Stimulated activated effector memory CD8-positive, alpha-beta T cell treated with anti-CD3 and anti-CD28 coated beads, Interleukin-12 subunit alpha, Interleukin-12 subunit beta, amount 100 ng/mL, for 72 hours (primary cell): ENCODE results near the gene VKORC1.
"Not testable (repeated sequence)": the region's sequence is repeated elsewhere in the genome, so short reads cannot be mapped to it uniquely, and the experiment has no call there.

Experiments used
- ATAC-seq: fragments of 150-1000 bp; cut with Tn5 transposase; 2 replicates; pipeline ENCODE4 v1.10.0; 2021
- DNase-seq, 2 donors: peaks; one replicate each; pipeline ENCODE4 v3.0.0; 2021 to 2022; ENCODE audit warnings: low spot score in 2 of 2
- H3K27ac Mint-ChIP-seq: one replicate; pipeline ENCODE4 v1.8.0; 2022; ENCODE audit warnings: mild to moderate bottlenecking, mixed read lengths
- H3K36me3 Mint-ChIP-seq: one replicate; pipeline ENCODE4 v1.8.0; 2022; ENCODE audit warnings: mild to moderate bottlenecking, mixed read lengths
- H3K4me1 Mint-ChIP-seq: one replicate; pipeline ENCODE4 v1.8.0; 2022; ENCODE audit warnings: mixed read lengths
- H3K4me3 Mint-ChIP-seq: one replicate; pipeline ENCODE4 v1.8.0; 2022; ENCODE audit warnings: mild to moderate bottlenecking, mixed read lengths
- H3K9me3 Mint-ChIP-seq: one replicate; pipeline ENCODE4 v1.8.0; 2022; ENCODE audit warnings: mixed read lengths

Gene VKORC1

DNA sequence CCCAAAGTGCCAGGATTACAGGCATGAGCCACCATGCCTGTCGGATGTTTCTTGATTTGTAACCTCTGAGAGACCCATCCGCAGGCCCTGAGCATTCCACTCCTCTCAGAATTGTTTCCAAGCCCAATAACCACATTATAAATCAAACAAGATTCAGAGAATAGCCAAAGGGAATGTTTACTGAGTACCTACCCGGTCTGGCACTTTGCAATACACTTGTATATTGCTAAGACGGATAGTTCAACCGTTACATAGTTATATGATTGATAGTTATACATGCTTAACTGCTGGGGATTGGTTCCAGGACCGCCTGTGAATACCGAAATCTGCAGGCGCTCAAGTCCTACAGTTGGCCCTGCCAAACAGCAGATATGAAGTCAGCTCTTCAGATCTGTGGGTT lies 19.9 kb upstream of the VKORC1 start:
- H3K27ac Mint-ChIP-seq: no peak overlapping the region
- H3K4me1 Mint-ChIP-seq: peaks cover 31% of the 10 kb centered on the region
- no peak for ATAC-seq
- peaks cover 59% of the 10 kb centered on the region for H3K36me3 Mint-ChIP-seq
- no peaks in the 10 kb centered on the region for H3K9me3 Mint-ChIP-seq
- no peak for DNase-seq
- H3K4me3 Mint-ChIP-seq: no peak overlapping the region

DNA sequence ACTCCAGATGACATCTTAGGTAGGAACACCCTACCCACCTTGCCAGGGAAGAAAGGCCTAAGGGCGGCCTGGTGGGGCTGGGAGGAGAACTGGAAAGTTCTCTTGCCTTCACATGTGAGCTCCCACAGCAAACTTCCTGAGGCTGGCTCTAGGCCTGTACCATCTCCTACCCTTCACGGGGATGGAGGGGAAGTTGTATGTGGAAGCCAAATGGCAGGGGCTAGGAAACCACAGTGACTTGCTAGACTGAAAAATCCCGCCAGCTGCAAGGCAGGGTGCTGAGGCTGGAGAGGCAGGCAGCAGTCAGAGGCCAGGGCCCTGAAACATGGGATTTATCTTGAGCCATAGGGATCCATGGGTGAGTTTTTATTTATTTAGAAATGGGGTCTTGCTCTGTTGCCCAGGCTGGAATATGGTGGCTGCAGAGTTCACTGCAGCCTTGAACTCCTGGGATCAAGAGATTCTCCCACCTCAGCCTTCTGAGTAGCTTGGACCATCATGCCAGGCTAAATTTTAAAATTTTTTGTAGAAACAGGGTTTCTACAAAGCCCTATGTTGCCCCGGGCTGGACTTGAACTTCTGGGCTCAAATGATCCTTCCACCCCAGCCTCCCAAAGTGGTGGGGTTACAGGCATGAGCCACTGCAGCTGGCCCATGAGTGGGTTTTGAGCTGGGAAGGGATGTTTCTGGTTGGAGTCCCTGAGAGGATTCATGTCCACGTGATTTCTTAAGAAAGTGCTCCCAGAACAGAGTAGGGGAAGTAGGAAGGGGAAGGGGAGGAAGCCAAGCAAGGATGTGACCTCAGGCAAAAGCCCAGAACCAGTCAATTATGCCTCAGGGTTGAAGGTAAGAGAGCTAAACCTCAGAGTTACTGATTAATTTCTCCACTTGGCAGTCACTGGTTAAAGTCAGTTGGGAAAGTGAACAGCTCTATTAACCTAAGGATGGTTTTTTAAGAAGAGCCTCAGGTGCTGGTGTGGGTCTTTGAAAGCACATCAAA lies 18.8 kb upstream of the VKORC1 start:
- H3K27ac Mint-ChIP-seq: peak overlapping the region; percentile 46
- H3K36me3 Mint-ChIP-seq: peaks cover 51% of the 10 kb centered on the region
- peaks cover 27% of the 10 kb centered on the region for H3K4me1 Mint-ChIP-seq
- no peaks in the 10 kb centered on the region for H3K9me3 Mint-ChIP-seq
- DNase-seq (no peak), ATAC-seq (no peak)
- H3K4me3 Mint-ChIP-seq: no peak overlapping the region

DNA sequence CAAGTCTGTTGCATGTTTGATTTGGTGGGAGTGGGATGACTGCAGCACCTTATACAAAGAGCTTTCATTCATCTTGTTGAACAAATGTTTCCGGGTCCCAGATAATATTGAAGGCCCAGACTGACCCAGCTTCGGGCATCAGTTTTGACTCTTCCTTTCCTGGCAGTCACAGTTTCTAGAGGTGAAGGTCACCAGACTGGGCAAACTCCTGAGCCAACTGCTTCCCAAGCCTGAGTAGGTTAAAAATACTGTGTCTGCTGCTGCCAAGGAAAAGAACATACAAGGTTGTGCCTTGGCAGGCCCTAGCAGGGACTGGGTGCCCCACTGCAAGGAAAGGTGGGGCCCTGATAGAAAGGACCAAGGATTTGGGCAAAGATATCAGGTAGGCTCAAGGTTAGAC lies 18.1 kb upstream of the VKORC1 start:
- ATAC-seq (no peak), DNase-seq (no peak)
- peaks cover 48% of the 10 kb centered on the region for H3K36me3 Mint-ChIP-seq
- no peak overlapping the region for H3K27ac Mint-ChIP-seq
- no peaks in the 10 kb centered on the region for H3K9me3 Mint-ChIP-seq
- H3K4me3 Mint-ChIP-seq: no peak overlapping the region
- H3K4me1 Mint-ChIP-seq: peaks cover 24% of the 10 kb centered on the region

DNA sequence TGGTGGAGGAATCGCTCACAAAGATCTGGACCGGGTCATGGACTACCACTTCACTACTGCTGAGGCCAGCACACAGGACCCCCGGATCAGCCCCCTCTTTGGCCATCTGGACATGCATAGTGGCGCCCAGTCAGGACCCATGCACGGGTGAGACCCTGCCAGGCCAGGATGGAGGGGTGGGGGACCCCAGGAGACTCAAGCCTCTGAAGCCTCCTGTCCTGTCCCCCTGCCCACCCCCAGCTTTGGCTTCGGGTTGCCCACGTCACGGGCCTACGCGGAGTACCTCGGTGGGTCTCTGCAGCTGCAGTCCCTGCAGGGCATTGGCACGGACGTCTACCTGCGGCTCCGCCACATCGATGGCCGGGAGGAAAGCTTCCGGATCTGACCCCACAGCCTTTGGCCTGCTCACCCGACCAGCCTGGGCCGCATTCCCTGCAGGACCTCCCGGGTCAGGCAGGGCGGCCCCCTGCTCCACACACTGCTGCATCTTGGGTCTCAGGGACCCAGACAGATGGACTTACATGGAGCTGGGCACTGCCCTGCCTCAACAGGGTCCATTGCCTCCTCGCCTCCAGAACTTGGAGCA lies 17.4 kb upstream of the VKORC1 start:
- H3K36me3 Mint-ChIP-seq: peaks cover 47% of the 10 kb centered on the region
- no peaks in the 10 kb centered on the region for H3K9me3 Mint-ChIP-seq
- H3K4me1 Mint-ChIP-seq: peaks cover 31% of the 10 kb centered on the region
- H3K27ac Mint-ChIP-seq: peak overlapping the region; percentile 10
- ATAC-seq (no peak), DNase-seq (no peak)
- no peak overlapping the region for H3K4me3 Mint-ChIP-seq

DNA sequence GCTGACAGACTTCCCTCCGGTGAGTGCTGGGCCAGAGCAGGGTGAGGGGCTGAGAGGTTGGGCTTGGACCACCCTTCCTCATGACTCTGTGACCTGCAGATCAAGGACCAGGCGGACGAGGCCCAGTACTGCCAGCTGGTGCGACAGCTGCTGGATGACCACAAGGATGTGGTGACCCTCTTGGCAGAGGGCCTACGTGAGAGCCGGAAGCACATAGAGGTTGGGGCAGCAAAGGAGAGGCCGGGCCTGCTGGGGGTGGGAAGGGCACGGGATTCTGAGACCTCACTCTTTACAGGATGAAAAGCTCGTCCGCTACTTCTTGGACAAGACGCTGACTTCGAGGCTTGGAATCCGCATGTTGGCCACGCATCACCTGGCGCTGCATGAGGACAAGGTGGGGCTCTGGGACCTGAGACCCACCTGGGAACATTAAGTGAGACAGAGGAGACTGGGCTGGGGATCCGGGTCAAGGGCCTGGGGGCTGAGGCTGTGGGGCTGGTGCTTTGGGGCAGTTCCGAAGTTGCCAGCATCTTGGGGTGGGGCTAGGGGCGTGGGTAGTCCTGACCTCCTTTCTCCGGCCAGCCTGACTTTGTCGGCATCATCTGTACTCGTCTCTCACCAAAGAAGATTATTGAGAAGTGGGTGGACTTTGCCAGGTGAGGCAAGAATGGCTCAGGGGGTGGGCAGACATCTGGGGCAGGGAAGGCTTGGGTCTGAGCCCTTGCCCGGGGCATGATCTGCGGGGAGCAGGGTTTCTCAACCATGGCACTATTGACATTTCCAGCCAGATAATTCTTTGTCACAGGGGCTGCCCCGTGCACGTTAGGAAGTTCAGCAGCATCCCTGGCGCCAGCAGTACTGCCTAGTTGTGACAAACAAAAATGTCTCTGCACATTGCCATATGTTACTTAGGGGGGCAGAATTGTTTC lies 15.8 kb upstream of the VKORC1 start:
- Mint-ChIP-seq H3K27ac (peak overlapping the region; percentile 86), H3K4me3 (peak overlapping the region; percentile 90), H3K9me3 (no peaks in the 10 kb centered on the region), H3K36me3 (peaks cover 47% of the 10 kb centered on the region), H3K4me1 (peaks cover 31% of the 10 kb centered on the region)
- ATAC-seq (no peak), DNase-seq (no peak)

DNA sequence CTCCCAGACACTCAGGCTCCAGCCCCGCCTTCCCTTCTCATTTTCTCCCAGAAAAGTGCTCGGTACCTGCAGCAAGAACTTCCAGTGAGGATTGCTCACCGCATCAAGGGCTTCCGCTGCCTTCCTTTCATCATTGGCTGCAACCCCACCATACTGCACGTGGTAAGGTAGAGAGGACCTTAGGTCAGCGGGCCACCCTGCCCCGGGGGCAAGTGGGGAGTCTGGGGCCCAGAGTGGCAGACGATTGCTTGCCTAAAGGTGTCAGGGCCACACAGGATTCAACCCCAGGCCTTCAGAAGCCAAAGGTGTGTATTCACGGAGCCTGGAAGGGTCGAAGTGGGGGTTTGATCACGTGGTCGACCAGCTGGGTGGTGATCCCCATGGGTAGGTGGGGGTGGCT lies 15.0 kb upstream of the VKORC1 start:
- DNase-seq: no peak
- no peak for ATAC-seq
- Mint-ChIP-seq H3K27ac (peak overlapping the region; percentile 86), H3K9me3 (no peaks in the 10 kb centered on the region), H3K36me3 (peaks cover 47% of the 10 kb centered on the region), H3K4me3 (peak overlapping the region; percentile 90), H3K4me1 (peaks cover 32% of the 10 kb centered on the region)

DNA sequence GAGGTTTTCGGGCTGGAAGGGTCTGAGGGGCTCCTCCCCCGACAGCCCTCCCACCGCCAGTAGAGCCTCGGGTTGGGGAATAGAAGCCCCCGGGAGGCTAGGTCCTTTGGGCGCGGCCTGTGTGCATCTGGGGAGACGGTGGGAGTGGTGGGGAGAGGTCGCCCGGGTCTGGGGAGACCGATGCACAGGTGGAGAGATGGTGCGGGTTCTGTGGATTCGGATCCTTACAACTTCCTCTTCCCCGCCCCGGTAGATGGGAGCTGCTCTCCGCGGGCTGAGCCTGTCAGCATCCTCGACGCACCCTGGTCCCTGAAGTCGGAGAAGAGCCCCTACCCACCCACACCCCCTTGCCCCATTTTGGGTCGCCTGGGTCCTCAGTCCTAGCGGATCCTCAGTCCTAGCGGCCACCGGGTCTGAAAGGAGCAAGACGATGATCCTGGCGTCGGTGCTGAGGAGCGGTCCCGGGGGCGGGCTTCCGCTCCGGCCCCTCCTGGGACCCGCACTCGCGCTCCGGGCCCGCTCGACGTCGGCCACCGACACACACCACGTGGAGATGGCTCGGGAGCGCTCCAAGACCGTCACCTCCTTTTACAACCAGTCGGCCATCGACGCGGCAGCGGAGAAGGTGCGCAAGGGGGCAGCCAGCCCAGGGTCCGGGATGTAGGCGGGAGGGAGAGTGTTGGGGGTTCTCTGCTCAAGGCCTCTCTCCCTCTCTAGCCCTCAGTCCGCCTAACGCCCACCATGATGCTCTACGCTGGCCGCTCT lies 14.4 kb upstream of the VKORC1 start:
- Mint-ChIP-seq H3K36me3 (peaks cover 47% of the 10 kb centered on the region), H3K27ac (peak overlapping the region; percentile 96), H3K4me3 (peak overlapping the region; percentile 90), H3K9me3 (no peaks in the 10 kb centered on the region), H3K4me1 (peaks cover 32% of the 10 kb centered on the region)
- no peak for ATAC-seq
- no peak for DNase-seq

DNA sequence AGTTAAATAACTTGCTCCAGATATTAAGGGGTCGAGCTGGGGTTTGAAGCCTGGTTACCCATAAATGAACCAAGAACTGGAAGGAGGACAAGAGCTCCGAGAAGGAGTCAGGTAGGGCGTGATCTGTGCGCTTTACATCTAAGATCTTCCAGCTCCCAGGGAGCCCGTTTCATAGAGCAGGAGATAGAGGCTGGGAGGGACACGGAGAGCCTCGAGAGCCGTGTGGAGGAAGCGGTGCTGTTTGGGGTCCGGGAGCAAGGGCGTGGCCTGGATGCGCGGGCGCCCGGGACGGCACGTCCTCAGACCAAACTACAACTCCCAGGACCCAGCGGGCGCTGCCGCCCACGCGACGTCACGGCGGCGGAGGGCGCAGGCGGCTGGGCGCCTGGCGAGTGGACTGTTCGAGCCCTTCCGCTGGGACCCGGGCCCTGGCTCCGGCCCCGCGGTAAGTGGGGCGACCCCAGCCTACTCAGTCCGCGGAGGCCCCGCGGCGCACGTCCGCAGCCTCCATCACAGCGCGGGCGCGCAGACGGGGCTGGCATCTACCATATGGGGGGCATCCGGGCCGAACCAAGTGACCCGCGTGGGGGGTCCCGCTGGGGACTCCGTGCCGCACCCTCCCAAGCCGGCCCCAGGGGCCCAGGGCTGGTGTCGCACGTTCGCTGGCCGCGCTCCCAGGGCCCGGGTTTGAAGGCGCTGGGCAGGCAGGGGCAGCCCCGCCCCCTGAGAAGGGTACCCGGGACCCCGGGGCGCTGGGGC lies 13.6 kb upstream of the VKORC1 start, which contains the start of gene BCKDK:
Gene BCKDK, plus strand, starts transcription at position 352 of the 759 bp plus-strand sequence. CDS start 838 bp downstream, outside the sequence.
- ATAC-seq (peak; percentile 86), DNase-seq (peak; percentile 73 to 87)
- Mint-ChIP-seq H3K27ac (peak within 1 kb of the TSS; percentile 96), H3K36me3 (peaks cover 47% of the 10 kb centered on the region), H3K9me3 (no peaks in the 10 kb centered on the region), H3K4me1 (peaks cover 32% of the 10 kb centered on the region), H3K4me3 (peak within 1 kb of the TSS; percentile 90)

DNA sequence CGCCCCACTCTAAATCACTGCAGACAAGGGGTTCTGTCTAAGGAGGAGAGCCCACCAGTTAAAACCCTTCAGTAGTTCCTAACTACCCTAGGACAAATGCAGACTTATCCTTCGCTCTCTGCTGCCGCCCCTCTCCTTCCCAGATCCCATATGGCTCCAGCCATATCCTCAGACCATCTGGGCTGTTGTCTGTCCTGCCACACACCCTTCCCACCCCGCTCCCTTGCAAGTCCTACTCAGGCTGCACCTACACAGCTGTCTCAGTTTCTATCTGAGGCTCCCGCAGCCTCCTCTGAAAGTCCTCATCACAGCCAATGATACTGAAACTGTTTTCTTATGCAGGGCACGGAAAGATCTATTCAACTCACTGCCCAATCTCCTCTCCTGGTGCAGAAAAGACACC lies 12.9 kb upstream of the VKORC1 start:
- peak; percentile 85 for ATAC-seq
- peak overlapping the region; percentile 90 for H3K4me3 Mint-ChIP-seq
- H3K27ac Mint-ChIP-seq: peak overlapping the region; percentile 96

DNA sequence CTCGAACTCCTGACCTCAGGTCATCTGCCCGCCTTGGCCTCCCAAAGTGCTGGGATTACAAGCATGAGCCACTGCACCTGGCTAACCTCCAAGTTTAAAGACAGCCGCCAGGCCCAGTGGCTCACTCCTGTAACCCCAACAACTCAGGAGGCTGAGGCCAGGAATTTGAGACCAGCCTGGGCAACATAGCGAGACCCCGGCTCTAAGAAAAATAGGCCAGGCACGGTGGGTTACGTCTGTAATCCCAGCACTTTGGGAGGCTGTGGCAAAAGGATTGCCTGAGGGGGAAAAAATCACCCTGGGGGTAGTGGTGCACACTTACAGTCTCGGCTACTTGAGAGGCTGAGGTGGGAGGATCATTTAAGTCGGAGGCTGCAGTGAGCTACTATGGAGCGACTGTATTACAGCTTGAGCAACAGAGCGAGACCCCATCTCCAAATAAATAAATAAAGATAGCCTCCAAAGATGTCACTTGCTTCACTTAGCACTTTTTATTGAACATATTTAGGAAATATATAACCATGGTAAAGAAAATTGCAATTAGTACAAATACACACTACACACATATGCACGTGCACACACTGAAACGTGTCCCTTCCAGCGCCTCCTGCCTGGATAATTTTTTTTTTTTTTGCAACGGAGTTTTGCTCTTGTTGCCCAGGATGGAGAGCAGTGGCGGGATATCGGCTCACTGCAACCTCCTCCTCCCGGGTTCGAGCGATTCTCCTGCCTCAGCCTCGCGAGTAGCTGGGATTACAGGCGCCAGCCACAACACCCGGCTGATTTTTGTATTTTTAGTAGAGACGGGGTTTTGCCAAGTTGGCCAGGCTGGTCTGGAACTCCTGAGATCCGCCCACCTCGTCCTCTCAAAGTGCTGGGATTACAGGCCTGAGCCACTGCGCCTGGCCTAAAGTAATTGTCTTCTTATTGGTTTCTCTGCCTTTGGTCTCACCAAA lies 12.2 kb upstream of the VKORC1 start:
- no peak for ATAC-seq
- Mint-ChIP-seq H3K27ac (peak overlapping the region; percentile 96), H3K36me3 (peaks cover 35% of the 10 kb centered on the region), H3K9me3 (no peaks in the 10 kb centered on the region), H3K4me3 (peak overlapping the region; percentile 90), H3K4me1 (peaks cover 32% of the 10 kb centered on the region)
- no peak for DNase-seq

More for the DNA sequence above, 12.9 kb upstream of the VKORC1 start:
- DNase-seq: peak in 1 of 2 donors; percentile 63
- Mint-ChIP-seq H3K36me3 (peaks cover 41% of the 10 kb centered on the region), H3K9me3 (no peaks in the 10 kb centered on the region), H3K4me1 (peaks cover 32% of the 10 kb centered on the region)

DNA sequence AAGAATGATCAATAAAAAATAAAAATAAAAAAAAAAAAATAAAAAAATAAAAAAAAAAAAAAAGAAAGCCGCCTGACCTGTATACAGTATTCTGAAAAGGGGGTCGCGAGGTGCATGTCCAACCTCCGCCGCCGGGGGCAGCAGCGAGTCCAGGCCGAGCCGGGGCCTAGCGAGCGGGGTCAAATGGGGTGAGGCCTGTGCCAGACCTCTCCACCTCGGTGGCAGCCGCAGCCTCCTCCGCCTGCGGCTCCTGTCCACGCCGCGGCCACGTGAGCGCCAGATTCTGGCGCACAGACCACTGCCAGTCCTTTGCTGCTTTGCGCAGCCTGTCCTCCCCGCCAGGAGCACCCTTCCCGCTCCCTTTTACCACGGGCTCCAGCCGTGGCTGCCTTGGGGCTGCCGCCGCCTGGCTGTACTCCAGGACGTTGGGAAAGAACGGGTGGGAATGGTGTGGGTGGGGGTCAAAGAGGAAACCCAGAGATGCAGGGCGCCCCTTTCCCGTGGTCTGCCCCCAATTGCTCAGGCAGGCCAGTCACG lies 11.1 kb upstream of the VKORC1 start:
- H3K27ac Mint-ChIP-seq: peak overlapping the region; percentile 77

DNA sequence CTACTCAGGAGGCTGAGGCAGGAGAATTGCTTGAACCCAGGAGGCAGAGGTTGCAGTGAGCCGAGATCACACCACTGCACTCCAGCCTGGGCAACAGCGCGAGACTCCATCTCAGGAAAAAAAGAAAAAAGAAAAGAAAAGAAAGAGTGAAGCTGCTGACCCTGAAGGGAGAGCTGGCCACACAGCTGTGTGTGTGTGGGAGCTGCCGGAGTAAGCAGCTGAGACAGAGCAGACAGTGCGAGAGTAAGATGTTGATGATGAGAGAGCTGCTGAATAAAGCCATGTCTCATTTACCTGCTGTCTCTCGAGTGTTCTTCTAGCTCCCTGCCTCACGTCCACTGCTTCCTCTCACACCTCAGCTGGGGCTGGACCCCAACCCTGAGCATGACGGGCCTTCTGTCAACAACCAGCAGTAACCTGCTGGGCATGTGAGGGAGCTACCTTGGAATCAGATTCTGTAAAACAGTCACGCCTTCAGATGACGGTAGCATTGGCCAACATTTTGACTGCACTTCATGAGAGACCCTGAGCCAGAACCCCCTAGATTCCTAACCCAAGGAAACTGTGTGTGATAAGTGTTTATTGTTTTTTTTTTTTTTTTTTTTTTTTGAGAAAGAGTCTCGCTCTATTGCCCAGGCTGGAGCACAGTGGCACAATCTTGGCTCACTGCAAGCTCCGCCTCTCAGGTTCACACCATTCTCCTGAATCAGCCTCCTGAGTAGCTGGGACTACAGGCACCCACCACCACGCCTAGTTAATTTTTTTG lies 6.5 kb upstream of the VKORC1 start:
- not testable (repeated sequence) for H3K27ac Mint-ChIP-seq, H3K4me1 Mint-ChIP-seq, H3K36me3 Mint-ChIP-seq, ATAC-seq, DNase-seq, H3K4me3 Mint-ChIP-seq, H3K9me3 Mint-ChIP-seq

More for the DNA sequence above, 11.1 kb upstream of the VKORC1 start:
- peak; percentile 91 to 97 for DNase-seq
- no peaks in the 10 kb centered on the region for H3K9me3 Mint-ChIP-seq
- ATAC-seq: peak; percentile 66
- H3K4me1 Mint-ChIP-seq: peaks cover 32% of the 10 kb centered on the region
- peaks cover 25% of the 10 kb centered on the region for H3K36me3 Mint-ChIP-seq
- H3K4me3 Mint-ChIP-seq: peak overlapping the region; percentile 25
